Choroid plexus epithelial cell (primary cell): ENCODE measurements around the gene NOC4L.
A peak's percentile ranks its signal among the peaks of the same experiment; 100 is the strongest.

ENCODE experiments used
- DNase-seq: peaks from one replicate; pipeline ENCODE4 v3.0.0-alpha.2; 2010; ENCODE audit warnings: low read depth
- H3K4me3 ChIP-seq: 2 replicates; pipeline ENCODE4 v1.5.1; 2011; ENCODE audit warnings: low read depth, mild to moderate bottlenecking, control low read depth, low read length, moderate library complexity
- CTCF ChIP-seq: conservative IDR thresholded peaks from 2 replicates; pipeline ENCODE4 v1.5.1; 2011; ENCODE audit warnings: low read depth, mild to moderate bottlenecking, control low read depth, inconsistent platforms, low read length, moderate library complexity

NOC4L gene

DNA sequence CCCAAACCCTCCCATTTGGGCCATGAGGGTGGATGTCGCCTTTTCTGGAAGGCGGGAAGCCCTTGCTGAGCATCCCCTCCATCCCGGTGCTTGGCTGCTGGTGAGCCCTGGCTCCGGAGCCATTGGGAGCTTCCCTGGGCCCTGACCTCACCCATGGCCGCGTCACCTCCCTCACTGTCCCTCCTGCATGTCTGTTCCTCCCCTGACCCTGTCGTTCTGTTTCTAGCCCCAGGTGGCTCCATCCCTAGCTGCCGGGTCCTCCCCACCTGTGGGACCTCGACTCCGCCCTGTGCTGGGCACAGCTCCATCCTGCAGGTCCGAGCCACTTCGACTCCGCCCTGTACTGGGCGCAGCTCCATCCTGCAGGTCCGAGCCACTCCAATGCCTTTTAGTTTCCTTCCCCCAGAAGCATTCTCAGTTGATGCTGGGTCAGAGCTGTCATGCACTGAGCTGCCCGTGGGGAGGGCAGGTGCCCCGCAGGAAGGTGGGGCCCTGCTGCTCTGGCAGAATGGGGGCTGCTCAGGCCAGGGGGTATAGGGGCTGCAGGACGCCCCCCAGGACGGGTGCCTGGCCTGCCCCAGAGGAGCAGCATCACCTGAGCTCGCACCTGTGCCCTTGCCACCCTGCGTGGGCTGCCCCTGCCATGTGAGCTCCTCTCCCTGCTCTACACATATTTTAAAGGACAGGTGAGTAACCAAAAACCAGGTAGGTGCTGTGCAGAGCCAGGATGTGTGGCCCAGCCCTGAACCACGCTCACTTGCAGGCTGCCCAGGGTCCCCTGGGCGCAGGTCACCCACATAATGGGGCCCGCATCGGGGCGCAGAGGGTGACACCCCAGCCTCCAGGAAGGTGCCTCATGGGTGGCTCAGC lies 19.0 kb downstream of the NOC4L start:
- DNase-seq: no peak
- no peak overlapping the region for H3K4me3 ChIP-seq
- TF ChIP-seq CTCF: no peak

GRCh38 chr12:132163911-132164288 lies 19.6 kb downstream of the NOC4L start:
- peak; percentile 28 for TF ChIP-seq CTCF
- DNase-seq: no peak
- no peak overlapping the region for H3K4me3 ChIP-seq

DNA sequence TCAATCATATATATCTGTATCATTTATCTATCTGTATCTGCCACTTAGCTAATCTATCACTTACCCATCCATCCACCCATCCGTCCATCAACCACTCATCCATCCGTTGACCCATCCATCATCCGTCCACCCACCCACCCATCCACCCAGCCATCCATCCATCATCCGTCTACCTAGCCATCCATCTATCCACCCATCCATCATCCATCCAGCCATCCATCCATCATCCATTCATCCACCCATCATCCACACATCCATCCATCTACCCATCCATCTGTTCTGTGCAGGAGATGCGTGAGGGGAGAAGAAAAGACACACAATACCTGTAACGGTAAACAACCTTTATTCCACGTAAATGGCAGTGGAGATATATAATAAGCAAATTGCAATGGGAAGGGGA lies 20.2 kb downstream of the NOC4L start:
- no peak overlapping the region for H3K4me3 ChIP-seq
- no peak for DNase-seq
- TF ChIP-seq CTCF: no peak

DNA sequence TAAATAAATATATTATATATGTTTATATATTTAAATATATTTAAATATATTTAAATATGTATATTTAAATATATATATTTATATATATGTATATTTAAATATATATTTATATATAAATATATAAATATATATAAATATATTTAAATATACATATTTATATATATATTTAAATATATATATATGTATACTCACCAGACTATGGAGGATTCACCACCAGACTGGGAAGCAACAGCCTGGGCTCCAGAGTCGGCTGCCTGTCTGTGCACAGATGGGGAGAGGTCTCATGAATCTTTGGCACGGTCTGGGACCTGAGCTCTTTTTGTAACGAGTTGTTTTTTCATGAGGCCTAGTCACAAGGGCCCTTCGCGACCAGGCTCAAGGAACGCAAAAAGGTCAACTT lies 21.3 kb downstream of the NOC4L start:
- no peak for TF ChIP-seq CTCF
- no peak for DNase-seq
- H3K4me3 ChIP-seq: no peak overlapping the region

DNA sequence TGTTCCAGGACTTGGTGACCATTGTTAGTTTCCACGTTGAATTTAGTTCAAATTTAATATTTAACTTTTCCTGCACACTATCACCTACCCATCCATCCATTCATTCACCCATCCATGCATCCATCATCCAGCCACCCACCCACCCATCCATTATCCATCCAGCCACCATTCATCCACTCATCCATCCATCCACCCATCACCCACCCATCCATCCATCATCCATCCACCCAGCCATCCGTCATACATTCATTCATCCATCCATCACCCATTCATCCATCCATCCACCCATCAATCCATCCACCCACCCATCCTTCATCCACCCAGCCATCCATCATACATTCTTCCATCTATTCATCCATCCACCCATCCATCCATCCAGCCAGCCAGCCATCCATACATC lies 21.8 kb downstream of the NOC4L start:
- TF ChIP-seq CTCF: no peak
- DNase-seq: no peak
- H3K4me3 ChIP-seq: no peak overlapping the region

DNA sequence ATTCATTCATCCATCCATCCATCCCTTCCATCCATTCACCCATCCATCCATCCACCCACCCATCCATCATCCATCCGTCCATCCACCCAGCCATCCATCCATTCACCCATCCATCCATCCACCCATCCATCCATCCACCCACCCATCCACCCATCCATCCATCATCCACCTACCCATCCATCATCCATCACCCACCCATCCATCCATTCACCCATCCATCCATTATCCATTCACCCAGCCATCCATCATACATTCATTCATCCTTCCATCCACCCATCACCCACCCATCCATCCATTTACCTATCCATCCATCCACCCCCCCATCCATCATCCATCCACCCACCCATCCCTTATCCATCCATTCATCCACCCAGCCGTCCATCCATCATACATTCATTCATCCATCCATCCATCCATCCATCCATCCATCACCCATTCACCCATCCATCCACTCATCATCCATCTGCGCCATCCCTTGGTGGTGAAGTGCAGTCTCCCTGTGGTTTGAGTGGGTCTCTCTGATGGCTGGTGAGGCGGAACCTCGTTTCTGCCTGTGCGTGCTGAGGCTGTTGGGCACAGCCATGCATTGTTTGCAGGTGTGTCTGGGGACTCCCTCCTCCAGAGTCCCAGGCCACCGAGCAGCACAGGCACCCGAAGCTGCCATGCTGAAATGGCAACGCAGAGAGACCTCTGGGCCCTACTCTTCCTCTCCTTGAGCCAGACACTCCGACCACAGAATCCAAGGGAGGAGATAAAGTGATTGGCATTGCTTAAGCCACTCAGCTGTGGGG lies 22.7 kb downstream of the NOC4L start:
- H3K4me3 ChIP-seq: no peak overlapping the region
- TF ChIP-seq CTCF: no peak
- DNase-seq: no peak
